AG10803 (cell line): ENCODE data around the gene ZNF524.

Experiments
- DNase-seq: peaks from one replicate; pipeline ENCODE4 v3.0.0; 2010; ENCODE audit warnings: low read depth
- H3K4me3 ChIP-seq: 2 replicates; pipeline ENCODE4 v1.5.1; 2011; ENCODE audit warnings: mild to moderate bottlenecking, low read length, control low read depth
- TF ChIP-seq, protein P1 (sequence below): conservative IDR thresholded peaks from 2 replicates; pipeline ENCODE4 v1.5.1; 2011; ENCODE audit warnings: mild to moderate bottlenecking, low read length, control low read depth, inconsistent platforms

ZNF524 gene

DNA sequence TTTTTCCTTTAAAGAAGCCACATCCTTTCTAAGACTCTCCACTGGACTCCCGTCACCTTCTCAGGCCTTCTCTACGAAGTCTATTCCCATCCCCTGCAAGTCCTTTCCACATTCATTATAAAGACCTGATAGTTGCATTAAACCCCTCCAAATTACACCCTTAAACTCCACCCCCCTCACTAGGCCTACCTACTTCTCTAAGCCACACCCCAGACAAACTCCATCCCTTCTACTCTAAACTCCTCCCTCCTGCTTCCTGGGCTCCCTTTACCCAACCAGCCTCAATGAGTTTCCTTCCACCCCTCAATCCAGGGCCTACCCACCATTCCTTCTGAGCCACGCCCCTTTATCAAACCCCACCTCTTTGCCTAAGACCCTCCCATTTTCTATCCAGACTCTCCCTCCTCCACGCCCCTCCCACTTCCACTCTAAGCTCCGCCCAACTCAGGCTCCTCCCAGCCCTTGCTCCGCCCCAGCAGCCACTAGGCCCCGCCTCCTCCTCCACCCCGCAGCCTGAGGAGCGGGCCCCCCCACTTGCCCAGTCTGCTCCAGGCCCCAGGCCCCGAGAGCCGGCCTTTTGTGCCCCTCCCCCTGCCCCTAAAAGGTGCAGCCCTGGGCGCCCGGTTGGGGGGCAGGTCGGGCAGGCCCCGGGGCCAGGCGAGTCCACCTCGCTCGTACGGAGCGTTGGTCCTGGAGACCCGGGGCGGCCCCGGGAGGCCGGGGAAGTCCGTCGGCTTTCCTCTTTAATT lies 1.2 kb upstream of the ZNF524 start:
- DNase-seq, result peak; percentile 92
- TF ChIP-seq, protein P1, sequence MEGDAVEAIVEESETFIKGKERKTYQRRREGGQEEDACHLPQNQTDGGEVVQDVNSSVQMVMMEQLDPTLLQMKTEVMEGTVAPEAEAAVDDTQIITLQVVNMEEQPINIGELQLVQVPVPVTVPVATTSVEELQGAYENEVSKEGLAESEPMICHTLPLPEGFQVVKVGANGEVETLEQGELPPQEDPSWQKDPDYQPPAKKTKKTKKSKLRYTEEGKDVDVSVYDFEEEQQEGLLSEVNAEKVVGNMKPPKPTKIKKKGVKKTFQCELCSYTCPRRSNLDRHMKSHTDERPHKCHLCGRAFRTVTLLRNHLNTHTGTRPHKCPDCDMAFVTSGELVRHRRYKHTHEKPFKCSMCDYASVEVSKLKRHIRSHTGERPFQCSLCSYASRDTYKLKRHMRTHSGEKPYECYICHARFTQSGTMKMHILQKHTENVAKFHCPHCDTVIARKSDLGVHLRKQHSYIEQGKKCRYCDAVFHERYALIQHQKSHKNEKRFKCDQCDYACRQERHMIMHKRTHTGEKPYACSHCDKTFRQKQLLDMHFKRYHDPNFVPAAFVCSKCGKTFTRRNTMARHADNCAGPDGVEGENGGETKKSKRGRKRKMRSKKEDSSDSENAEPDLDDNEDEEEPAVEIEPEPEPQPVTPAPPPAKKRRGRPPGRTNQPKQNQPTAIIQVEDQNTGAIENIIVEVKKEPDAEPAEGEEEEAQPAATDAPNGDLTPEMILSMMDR, result no peak
- peak overlapping the region; percentile 89 for H3K4me3 ChIP-seq

DNA sequence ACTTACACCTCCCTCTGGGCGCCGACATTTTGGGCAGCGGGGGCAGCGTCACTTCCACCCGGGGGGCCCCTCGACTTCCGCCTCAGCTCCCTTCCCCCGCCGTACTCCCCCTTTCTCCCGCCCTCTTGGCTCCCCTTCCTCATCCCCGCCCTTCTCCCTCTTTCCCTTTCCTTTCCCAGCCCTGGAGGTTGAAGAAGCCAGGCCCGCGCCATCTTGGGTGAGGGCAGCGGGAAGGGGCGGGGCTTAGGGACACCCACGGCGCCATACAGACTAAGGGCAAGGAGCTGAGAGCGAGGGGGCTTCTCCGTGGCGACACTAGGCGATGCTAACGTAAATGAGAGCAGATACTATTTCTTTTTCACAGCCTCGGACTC lies 633 bp upstream of the ZNF524 start, which contains the start of gene FIZ1:
FIZ1 (minus strand) TSS at position 50 of the 374 bp plus-strand sequence. CDS start 1,652 bp downstream, outside the sequence.
- DNase-seq, result peak; percentile 99
- H3K4me3 ChIP-seq, result peak within 1 kb of the TSS; percentile 89
- TF ChIP-seq, protein P1, result no peak

DNA sequence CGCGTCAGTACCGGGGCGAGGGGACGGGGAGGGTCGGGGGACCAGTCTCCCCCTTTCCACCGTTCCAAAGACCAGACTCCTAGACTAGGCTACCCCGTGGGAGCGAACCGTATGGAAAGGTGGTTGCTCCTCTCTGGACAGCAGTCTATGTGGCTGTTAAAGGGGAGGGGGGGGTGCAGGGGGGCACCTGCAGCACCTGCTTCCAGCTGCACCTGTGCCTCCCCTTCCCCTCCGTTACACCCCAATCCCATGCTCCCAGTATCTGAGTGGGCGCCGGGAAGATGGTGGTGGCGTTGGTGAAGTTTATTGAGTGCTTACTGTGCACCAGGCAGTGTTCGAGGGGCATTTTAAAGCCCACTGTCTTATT lies 557 bp downstream of the ZNF524 start:
- no peak for DNase-seq
- TF ChIP-seq, protein P1, result no peak
- peak overlapping the region; percentile 75 for H3K4me3 ChIP-seq

DNA sequence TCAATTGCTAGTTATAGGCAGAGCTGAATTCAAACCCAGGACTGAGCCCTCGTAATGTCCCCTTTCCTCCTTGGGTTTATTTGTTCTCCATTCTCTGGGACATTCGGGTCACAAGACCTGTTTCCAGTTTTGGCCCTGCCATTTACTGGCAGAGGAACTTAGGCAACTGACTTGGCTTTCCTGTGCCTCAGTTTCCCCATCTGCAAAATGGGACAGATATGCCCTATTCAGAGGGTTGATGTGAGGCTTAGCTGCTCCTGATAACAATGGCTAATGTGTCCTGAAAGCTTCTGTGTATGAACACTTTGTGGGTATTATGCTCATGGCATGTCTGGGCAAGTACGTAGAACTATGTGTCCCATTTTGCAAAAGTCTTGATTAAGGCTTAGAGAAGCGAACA lies 996 bp downstream of the ZNF524 start:
- H3K4me3 ChIP-seq, result peak overlapping the region; percentile 75
- no peak for DNase-seq

DNA sequence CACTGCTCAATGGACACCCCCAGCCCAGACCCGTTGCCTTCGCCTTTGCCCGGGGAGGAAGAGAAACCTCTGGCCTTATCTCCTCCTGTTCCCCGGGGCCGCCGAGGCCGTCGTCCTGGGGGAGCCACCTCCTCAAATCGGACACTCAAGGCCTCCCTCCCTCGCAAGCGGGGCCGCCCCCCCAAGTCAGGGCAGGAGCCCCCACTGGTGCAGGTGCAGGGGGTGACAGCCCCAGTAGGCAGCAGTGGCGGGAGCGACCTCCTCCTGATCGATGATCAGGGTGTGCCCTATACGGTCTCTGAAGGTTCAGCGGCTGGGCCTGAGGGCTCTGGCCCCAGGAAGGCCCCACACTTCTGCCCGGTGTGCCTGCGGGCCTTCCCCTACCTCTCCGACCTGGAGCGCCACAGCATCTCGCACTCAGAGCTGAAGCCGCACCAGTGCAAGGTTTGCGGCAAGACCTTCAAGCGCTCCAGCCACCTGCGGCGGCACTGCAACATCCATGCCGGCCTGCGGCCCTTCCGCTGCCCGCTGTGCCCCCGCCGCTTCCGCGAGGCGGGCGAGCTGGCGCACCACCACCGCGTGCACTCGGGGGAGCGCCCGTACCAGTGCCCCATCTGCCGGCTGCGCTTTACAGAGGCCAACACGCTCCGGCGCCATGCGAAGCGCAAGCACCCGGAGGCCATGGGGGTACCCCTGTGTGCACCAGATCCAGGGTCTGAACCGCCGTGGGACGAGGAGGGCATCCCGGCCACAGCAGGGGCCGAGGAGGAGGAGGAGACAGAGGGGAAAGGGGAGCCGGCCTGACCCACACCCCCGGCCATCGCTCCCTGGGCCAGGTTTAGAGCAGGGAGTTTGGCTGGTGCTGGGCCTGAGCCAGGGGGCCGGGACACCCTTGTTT lies 2.3 kb downstream of the ZNF524 start:
- DNase-seq, result no peak
- TF ChIP-seq, protein P1, result no peak
- no peak overlapping the region for H3K4me3 ChIP-seq

More for the DNA sequence above, 996 bp downstream of the ZNF524 start:
- TF ChIP-seq, protein P1, result no peak

DNA sequence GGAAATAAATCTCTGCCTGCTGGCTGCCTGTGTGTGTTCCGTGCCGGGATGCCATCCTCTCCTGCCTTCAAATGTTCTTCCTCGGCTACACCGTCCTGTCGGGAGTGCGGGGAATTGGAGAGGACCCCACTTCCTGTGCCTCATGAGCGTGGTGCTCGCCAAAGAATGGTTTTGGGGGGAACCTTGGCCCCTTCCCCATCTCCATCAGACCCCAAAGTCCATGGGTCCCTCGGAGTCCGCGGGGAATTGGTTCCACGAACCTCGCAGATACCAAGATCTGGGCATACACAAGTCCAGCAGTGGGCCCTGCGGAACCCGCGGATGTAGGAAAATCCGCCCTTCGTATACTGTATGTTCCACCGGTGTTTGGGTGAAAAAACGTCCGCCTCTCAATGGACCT lies 3.0 kb downstream of the ZNF524 start:
- DNase-seq, result no peak
- TF ChIP-seq, protein P1, result no peak
- H3K4me3 ChIP-seq, result no peak overlapping the region
